Measurements from ENCODE around the gene NLRC3.

The NLRC3 gene

GRCh38 chr16:3578121-3578520, 918 bp upstream of the NLRC3 start:
- no peaks in the 10 kb centered on the region for H3K27me3 Mint-ChIP-seq
- no peaks in the 10 kb centered on the region for H3K36me3 Mint-ChIP-seq
- H3K27ac Mint-ChIP-seq = peak overlapping the region; percentile 93
- H3K9me3 Mint-ChIP-seq (ENCODE audit: low read depth) = no peaks in the 10 kb centered on the region
- H3K4me1 Mint-ChIP-seq (ENCODE audit: low read depth) = peaks cover 48% of the 10 kb centered on the region
- H3K4me3 Mint-ChIP-seq = peak overlapping the region; percentile 92

- no peaks in the 10 kb centered on the region for H3K9me3 Mint-ChIP-seq (ENCODE audit: low read depth)
- peaks cover 5% of the 10 kb centered on the region for H3K36me3 Mint-ChIP-seq
- peak overlapping the region; percentile 87 for H3K27ac Mint-ChIP-seq
- no peaks in the 10 kb centered on the region for H3K27me3 Mint-ChIP-seq
- H3K4me1 Mint-ChIP-seq (ENCODE audit: low read depth) = peaks cover 59% of the 10 kb centered on the region
- H3K4me3 Mint-ChIP-seq = peak overlapping the region; percentile 92
These were observed 992 bp downstream of the NLRC3 start for GRCh38 chr16:3576211-3576610.

DNA sequence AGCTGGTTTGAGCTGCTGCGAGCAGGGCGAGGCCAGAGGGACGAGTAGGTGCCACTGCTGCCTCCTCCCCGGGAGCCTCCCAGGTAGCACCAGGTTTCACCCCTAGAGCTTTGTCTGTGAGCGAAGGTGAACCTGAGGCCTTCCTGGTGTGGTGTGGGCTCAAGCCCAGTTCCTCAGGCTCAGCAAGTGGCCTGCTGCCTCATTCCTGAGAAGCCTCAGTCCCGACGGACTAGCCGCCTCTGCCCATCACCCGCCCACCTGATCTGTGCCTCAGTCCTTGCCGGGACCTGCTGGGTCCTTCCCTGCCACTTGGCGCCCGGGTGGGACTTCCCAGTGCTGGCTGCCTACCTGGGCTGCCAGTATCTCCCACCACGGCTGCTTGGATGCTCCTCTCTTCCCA, 1.7 kb downstream of the NLRC3 start:
- Mint-ChIP-seq H3K9me3 (ENCODE audit: low read depth) (no peaks in the 10 kb centered on the region), H3K27me3 (no peaks in the 10 kb centered on the region), H3K4me1 (ENCODE audit: low read depth) (peaks cover 58% of the 10 kb centered on the region), H3K36me3 (peaks cover 9% of the 10 kb centered on the region), H3K4me3 (peak overlapping the region; percentile 92), H3K27ac (peak overlapping the region; percentile 79)

- H3K9me3 Mint-ChIP-seq (ENCODE audit: low read depth) = no peaks in the 10 kb centered on the region
- no peak overlapping the region for H3K27ac Mint-ChIP-seq
- H3K27me3 Mint-ChIP-seq = no peaks in the 10 kb centered on the region
- peaks cover 12% of the 10 kb centered on the region for H3K36me3 Mint-ChIP-seq
- H3K4me1 Mint-ChIP-seq (ENCODE audit: low read depth) = peaks cover 46% of the 10 kb centered on the region
- H3K4me3 Mint-ChIP-seq = peak overlapping the region; percentile 92
These were observed 3.0 kb downstream of the NLRC3 start for GRCh38 chr16:3574195-3574594.

DNA sequence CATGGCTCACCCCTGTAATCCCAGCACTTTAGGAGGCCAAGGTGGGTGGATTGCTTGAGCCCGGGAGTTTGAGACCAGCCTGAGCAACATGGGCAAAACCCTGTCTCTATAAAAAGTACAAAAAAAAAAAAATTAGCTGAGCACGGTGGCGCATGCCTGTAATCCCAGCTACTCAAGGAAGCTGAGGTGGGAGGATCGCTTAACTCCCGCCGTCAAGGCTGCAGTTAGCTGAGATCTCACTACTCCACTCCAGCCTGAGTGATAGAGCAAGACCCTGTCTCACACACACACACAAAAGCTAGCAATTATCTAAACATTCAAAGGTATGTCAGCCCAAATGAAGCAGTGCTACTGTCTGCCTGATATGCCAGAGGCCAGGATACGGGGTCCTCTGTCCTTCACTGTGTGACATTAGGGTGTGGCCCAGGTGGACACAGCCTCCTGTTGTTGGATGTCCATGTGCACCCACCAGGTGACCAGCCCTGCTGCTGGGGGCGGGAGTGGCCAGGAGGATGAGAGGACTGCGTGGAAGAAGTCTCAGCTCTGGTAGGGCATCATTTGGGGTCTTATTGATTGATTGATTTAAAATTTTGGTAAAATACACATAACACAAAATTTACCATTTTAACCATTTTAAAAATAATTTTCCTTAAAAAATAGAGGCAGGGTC, 3.9 kb downstream of the NLRC3 start:
- no peaks in the 10 kb centered on the region for H3K9me3 Mint-ChIP-seq (ENCODE audit: low read depth)
- peaks cover 39% of the 10 kb centered on the region for H3K4me1 Mint-ChIP-seq (ENCODE audit: low read depth)
- H3K27ac Mint-ChIP-seq = peak overlapping the region; percentile 80
- H3K36me3 Mint-ChIP-seq = peaks cover 12% of the 10 kb centered on the region
- peak overlapping the region; percentile 63 for H3K4me3 Mint-ChIP-seq
- no peaks in the 10 kb centered on the region for H3K27me3 Mint-ChIP-seq

DNA sequence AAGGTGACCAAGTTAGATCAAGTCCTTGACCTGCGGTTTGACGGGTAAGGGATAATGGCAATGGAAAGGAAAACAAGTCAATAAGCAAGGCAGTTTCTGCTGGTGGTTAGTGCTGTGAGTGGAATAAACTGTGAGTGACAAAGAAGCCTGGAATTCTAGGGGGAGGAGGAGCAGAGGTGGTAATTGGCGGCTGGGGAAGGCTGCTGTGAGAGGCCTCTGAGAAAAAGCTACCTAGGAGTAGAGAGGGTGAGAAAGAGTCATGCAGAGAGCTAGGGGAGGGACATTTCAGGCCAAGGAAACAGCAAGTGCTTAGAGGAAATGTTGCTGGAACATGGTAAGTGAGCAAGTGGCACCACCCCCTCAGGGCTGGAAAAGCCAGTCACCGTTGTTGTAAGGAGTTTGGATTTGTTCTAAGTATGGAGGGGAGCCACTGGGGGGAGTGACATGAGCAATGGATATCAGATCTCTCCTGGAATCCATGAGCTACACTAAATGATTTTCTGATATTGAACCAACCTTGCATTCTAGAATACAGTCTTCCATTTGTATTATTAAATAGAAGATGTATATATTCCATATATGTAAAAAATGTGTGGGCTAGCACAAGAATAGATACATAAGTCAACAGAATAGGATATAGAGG, 6.7 kb downstream of the NLRC3 start:
- Mint-ChIP-seq H3K27ac (peak overlapping the region; percentile 4), H3K27me3 (no peaks in the 10 kb centered on the region), H3K9me3 (ENCODE audit: low read depth) (no peaks in the 10 kb centered on the region), H3K4me1 (ENCODE audit: low read depth) (peaks cover 23% of the 10 kb centered on the region), H3K4me3 (no peak overlapping the region), H3K36me3 (peaks cover 12% of the 10 kb centered on the region)

GRCh38 chr16:3569851-3570250, 7.4 kb downstream of the NLRC3 start:
- no peak overlapping the region for H3K27ac Mint-ChIP-seq
- H3K27me3 Mint-ChIP-seq = no peaks in the 10 kb centered on the region
- H3K36me3 Mint-ChIP-seq = peaks cover 12% of the 10 kb centered on the region
- H3K4me1 Mint-ChIP-seq (ENCODE audit: low read depth) = peaks cover 19% of the 10 kb centered on the region
- H3K4me3 Mint-ChIP-seq = no peak overlapping the region
- H3K9me3 Mint-ChIP-seq (ENCODE audit: low read depth) = no peaks in the 10 kb centered on the region

GRCh38 chr16:3566990-3567389, 10.2 kb downstream of the NLRC3 start:
- Mint-ChIP-seq H3K27ac (peak overlapping the region; percentile 16), H3K4me1 (ENCODE audit: low read depth) (peaks cover 5% of the 10 kb centered on the region), H3K36me3 (peaks cover 8% of the 10 kb centered on the region), H3K4me3 (no peak overlapping the region), H3K9me3 (ENCODE audit: low read depth) (no peaks in the 10 kb centered on the region), H3K27me3 (no peaks in the 10 kb centered on the region)

DNA sequence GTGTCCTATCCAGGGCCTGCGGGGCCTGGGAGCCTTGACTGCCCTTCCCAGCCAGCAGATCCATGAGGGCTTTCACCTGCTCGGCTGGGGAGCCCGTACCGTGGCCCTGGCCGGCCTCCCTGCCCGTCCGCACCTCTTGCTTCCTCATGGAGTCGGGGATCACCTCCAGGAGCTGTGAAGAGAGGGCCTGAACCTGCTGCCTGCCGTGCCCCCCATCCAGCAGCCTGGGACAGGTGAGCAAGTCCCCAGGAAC, 12.4 kb downstream of the NLRC3 start:
- Mint-ChIP-seq H3K27me3 (no peaks in the 10 kb centered on the region), H3K4me3 (no peak overlapping the region), H3K27ac (no peak overlapping the region), H3K9me3 (ENCODE audit: low read depth) (no peaks in the 10 kb centered on the region), H3K4me1 (ENCODE audit: low read depth) (peaks cover 2% of the 10 kb centered on the region), H3K36me3 (no peaks in the 10 kb centered on the region)

DNA sequence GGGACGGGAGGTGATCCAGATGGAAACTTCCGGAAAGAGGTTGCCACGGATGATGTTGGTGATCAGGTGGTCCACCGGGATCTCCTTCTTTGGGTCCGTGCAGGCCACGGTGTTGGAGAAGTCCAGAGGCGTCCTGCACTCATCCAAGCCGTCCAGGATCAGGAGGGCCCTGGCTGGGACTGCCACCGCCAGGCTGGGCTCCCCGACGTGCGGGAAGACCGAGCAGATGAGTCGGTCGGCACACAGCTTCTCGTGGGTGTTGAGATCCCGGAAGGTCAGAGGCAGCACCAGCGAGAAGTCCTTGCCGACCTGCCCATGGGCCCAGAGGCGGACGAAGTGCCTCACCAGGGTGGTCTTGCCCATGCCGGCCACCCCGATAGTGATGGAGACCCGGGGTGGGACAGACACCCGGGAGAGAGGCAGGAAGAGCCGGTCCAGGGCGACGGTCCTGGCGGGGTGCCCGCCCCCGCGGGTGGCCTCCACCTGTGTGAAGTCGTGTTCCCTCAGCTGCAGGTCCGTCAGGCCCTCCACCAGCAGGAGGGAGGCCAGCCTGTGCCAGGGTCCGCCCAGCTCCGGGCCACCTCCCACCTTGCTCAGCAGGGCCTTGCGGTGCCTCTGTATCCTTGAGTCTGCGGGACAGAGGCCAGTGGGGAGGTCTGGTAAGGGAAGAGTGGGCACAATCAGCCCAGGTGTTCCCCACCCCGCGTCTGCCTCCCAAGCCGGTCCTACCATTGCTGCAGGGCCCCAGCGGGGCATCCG, 12.9 kb downstream of the NLRC3 start:
- H3K9me3 Mint-ChIP-seq (ENCODE audit: low read depth) = no peaks in the 10 kb centered on the region
- H3K4me1 Mint-ChIP-seq (ENCODE audit: low read depth) = peaks cover 2% of the 10 kb centered on the region
- no peak overlapping the region for H3K4me3 Mint-ChIP-seq
- H3K27me3 Mint-ChIP-seq = no peaks in the 10 kb centered on the region
- H3K36me3 Mint-ChIP-seq = no peaks in the 10 kb centered on the region
- no peak overlapping the region for H3K27ac Mint-ChIP-seq

DNA sequence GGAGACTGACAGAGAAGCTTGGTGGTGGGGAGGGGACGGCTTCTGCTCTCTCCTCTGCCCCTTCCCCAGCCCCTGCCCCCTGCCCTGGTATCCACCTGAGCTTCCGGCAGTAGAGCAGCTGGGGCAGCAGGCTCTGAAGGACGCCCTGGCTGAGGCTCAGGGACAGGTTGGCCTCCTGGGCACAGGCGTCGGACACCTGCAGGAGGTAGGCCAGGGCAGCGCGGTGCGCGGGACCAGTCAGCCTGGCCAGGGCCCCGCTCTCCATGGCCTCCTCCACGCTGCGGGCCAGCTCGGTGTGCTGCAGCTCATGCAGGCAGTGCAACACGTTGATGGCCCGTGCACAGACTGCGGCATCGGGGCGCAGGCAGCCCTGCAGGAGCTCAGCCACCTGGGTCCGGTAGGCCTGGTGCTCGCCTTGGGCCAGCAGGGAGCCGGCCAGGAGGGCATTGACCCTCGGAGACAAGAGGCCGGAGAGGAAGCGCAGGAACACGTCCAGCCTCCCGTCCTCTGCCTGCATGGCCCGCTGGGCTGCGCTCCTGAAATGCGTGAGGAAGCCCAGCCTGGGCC, 14.2 kb downstream of the NLRC3 start:
- H3K4me1 Mint-ChIP-seq (ENCODE audit: low read depth) = peaks cover 2% of the 10 kb centered on the region

GRCh38 chr16:3561626-3562025, 15.6 kb downstream of the NLRC3 start:
- H3K27ac Mint-ChIP-seq = no peak overlapping the region
- H3K36me3 Mint-ChIP-seq = peaks cover 2% of the 10 kb centered on the region
- H3K4me3 Mint-ChIP-seq = no peak overlapping the region
- H3K4me1 Mint-ChIP-seq (ENCODE audit: low read depth) = peaks cover 2% of the 10 kb centered on the region
- H3K27me3 Mint-ChIP-seq = no peaks in the 10 kb centered on the region
- no peaks in the 10 kb centered on the region for H3K9me3 Mint-ChIP-seq (ENCODE audit: low read depth)

More for the DNA sequence above, 14.2 kb downstream of the NLRC3 start:
- no peak overlapping the region for H3K27ac Mint-ChIP-seq
- no peaks in the 10 kb centered on the region for H3K27me3 Mint-ChIP-seq
- H3K36me3 Mint-ChIP-seq = no peaks in the 10 kb centered on the region
- H3K9me3 Mint-ChIP-seq (ENCODE audit: low read depth) = no peaks in the 10 kb centered on the region
- H3K4me3 Mint-ChIP-seq = no peak overlapping the region

DNA sequence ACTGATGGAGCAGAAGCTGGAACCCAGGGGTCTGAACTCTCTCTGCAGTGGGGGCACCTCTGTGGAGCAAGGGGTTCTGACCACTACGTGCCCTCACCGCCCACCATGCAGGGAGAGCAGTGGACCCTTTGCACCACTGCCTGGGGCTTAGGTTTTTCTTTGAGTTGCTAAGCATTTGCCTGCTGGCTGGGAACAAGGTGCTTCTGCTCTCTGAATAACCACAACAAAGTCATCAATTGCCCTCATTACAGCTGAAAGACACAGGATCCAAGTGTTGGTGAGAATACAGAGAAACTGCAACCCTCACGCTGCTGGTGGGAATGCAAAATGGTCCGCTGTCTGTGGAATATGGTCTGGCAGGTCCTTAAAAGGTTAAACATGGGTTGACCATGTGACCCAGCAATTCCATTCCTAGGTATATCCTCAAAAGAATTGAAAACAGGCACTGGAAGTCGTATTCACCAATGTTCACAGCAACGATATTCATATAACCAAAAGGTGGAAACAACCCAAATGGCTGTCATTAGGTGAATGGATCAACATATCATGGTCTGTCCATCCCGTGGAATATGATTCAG, 22.8 kb downstream of the NLRC3 start:
- Mint-ChIP-seq H3K9me3 (ENCODE audit: low read depth) (no peaks in the 10 kb centered on the region), H3K4me3 (no peak overlapping the region), H3K36me3 (peaks cover 23% of the 10 kb centered on the region), H3K27ac (no peak overlapping the region), H3K4me1 (ENCODE audit: low read depth) (peaks cover 3% of the 10 kb centered on the region), H3K27me3 (no peaks in the 10 kb centered on the region)

DNA sequence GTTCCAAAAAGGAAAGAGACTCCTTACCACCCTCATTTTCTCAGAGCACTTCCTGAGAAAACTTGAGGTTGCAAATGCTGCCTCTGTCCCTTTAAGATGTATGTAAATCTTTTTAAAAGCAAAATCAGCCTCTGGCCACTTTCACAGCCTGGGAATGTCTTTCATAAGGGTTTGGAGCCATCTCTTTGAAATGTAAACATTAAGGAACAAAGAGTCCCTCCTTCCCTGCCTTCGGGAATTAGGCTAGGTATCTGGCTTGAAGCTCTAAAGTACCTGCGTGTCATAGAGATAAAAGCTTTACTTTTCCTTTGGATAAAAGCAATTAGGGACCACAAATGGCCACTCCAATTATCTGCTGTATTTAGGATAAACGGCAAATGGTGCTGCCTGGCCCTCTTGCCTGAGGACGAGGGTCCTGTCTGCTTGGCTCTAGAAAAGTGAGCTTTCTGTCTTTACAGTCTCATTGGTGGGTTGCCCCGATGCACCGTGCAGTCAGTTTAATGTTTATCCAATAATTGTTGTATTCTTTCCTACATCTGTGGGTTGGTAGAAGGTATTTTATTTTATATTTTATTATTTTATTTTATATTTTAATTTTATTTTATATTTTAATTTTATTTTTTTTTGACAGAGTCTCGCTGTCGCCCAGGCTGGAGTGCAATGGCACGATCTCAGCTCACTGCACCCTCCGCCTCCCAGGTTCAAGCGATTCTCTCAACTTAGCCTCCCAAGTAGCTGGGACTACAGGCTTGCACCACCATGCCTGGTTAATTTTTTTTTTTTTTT, 23.9 kb downstream of the NLRC3 start:
- Mint-ChIP-seq H3K27ac (no peak overlapping the region), H3K27me3 (no peaks in the 10 kb centered on the region), H3K4me1 (ENCODE audit: low read depth) (peaks cover 3% of the 10 kb centered on the region), H3K4me3 (no peak overlapping the region), H3K9me3 (ENCODE audit: low read depth) (no peaks in the 10 kb centered on the region), H3K36me3 (peaks cover 23% of the 10 kb centered on the region)
